HG03135 (cell line): ENCODE results near the gene RASAL3.
"Not testable (repeated sequence)": the region's sequence is repeated elsewhere in the genome, so short reads cannot be mapped to it uniquely, and the experiment has no call there.

ENCODE experiments used
- ATAC-seq: cut with Tn5 transposase; IDR thresholded peaks from one replicate; pipeline ENCODE4 v1.9.1; 2021; ENCODE audit warnings: mild to moderate bottlenecking, moderate library complexity; ENCODE audit not compliant: unreplicated experiment

The RASAL3 gene

GRCh38 chr19:15421721-15422260 lies 42.6 kb downstream of the RASAL3 start:
- no peak for ATAC-seq

- ATAC-seq = no peak
Measured at GRCh38 chr19:15421136-15421695, 43.1 kb downstream of the RASAL3 start.

GRCh38 chr19:15419413-15420025 lies 44.8 kb downstream of the RASAL3 start:
- no peak for ATAC-seq

GRCh38 chr19:15418579-15419412 lies 45.5 kb downstream of the RASAL3 start, which contains the start of gene AKAP8L:
Gene AKAP8L (minus strand): TSS chr19:15418988. CDS start chr19:15418923, 65 bp downstream.
- peak; percentile 90 for ATAC-seq

GRCh38 chr19:15418231-15418578 lies 46.1 kb downstream of the RASAL3 start:
- no peak for ATAC-seq

- no peak for ATAC-seq
Measured at GRCh38 chr19:15417699-15418098, 46.6 kb downstream of the RASAL3 start.

- no peak for ATAC-seq
Measured at GRCh38 chr19:15412832-15413231, 51.5 kb downstream of the RASAL3 start.

GRCh38 chr19:15411351-15411750 lies 53.0 kb downstream of the RASAL3 start:
- not testable (repeated sequence) for ATAC-seq

- no peak for ATAC-seq
Measured at GRCh38 chr19:15404780-15405211, 59.5 kb downstream of the RASAL3 start.

- ATAC-seq = no peak
Measured at GRCh38 chr19:15404097-15404779, 60.1 kb downstream of the RASAL3 start.

GRCh38 chr19:15403151-15403531 lies 61.2 kb downstream of the RASAL3 start:
- no peak for ATAC-seq

- no peak for ATAC-seq
Measured at GRCh38 chr19:15402411-15403150, 61.8 kb downstream of the RASAL3 start.
